Hepatocyte (in vitro differentiated cells): ENCODE data around the gene WFDC1.

Experiments
- EZH2 ChIP-seq: fragments of 200-600 bp; sonication (generic); IDR thresholded peaks from 2 replicates; pipeline ENCODE4 v1.6.1; 2016; ENCODE audit warnings: antibody characterized with exemption, mild to moderate bottlenecking, borderline replicate concordance
- EZH2phosphoT487 ChIP-seq: fragments of 200-600 bp; sonication (generic); IDR thresholded peaks from one replicate; pipeline ENCODE4 v1.6.1; 2018; ENCODE audit warnings: antibody characterized with exemption, mild to moderate bottlenecking, low read depth, moderate library complexity; ENCODE audit not compliant: unreplicated experiment, severe bottlenecking
- TF ChIP-seq, protein P1 (sequence below): fragments of 200-600 bp; sonication (generic); IDR thresholded peaks from 2 replicates; pipeline ENCODE4 v1.5.1; 2016; ENCODE audit warnings: antibody characterized with exemption, mild to moderate bottlenecking; ENCODE audit not compliant: poor library complexity

GRCh38 chr16:84319146-84319760 lies 24.6 kb downstream of the WFDC1 start:
- TF ChIP-seq, protein P1, sequence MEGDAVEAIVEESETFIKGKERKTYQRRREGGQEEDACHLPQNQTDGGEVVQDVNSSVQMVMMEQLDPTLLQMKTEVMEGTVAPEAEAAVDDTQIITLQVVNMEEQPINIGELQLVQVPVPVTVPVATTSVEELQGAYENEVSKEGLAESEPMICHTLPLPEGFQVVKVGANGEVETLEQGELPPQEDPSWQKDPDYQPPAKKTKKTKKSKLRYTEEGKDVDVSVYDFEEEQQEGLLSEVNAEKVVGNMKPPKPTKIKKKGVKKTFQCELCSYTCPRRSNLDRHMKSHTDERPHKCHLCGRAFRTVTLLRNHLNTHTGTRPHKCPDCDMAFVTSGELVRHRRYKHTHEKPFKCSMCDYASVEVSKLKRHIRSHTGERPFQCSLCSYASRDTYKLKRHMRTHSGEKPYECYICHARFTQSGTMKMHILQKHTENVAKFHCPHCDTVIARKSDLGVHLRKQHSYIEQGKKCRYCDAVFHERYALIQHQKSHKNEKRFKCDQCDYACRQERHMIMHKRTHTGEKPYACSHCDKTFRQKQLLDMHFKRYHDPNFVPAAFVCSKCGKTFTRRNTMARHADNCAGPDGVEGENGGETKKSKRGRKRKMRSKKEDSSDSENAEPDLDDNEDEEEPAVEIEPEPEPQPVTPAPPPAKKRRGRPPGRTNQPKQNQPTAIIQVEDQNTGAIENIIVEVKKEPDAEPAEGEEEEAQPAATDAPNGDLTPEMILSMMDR: no peak
- TF ChIP-seq EZH2: no peak
- no peak for TF ChIP-seq EZH2phosphoT487
